PFSK-1 (cell line): Measurements from ENCODE around the gene JSRP1.

Experiments used
- FOXP2 ChIP-seq: optimal IDR thresholded peaks from 2 replicates; pipeline ENCODE3; 2011; ENCODE audit warnings: borderline replicate concordance, control low read depth, inconsistent platforms; ENCODE audit not compliant: insufficient read depth; ENCODE audit errors: extremely low read length, extremely low read depth
- POLR2AphosphoS5 ChIP-seq: IDR thresholded peaks from 2 replicates; pipeline ENCODE4 v1.6.1; 2012; ENCODE audit warnings: low read depth, mild to moderate bottlenecking, control low read depth, low read length, moderate library complexity
- REST ChIP-seq, 2 experiments: IDR thresholded peaks; 2 replicates each; pipeline versions ENCODE4 v1.6.1 to v1.8.0; 2011 to 2012; ENCODE audit warnings: low read depth in 2 of 2, low read length in 2 of 2, control low read depth in 1 of 2, inconsistent platforms in 1 of 2, mild to moderate bottlenecking in 1 of 2, moderate library complexity in 1 of 2; ENCODE audit not compliant: insufficient read depth in 1 of 2
- SIN3A ChIP-seq: IDR thresholded peaks from 2 replicates; pipeline ENCODE4 v1.6.1; 2012; ENCODE audit warnings: mild to moderate bottlenecking, low read length, moderate library complexity, borderline replicate concordance; ENCODE audit not compliant: insufficient read depth
- TAF1 ChIP-seq: IDR thresholded peaks from 2 replicates; pipeline ENCODE4 v1.6.1; 2012; ENCODE audit warnings: low read length, control low read depth, borderline replicate concordance; ENCODE audit not compliant: insufficient read depth

The JSRP1 gene

GRCh38 chr19:2282862-2283237, 26.6 kb upstream of the JSRP1 start:
- no peak for TF ChIP-seq FOXP2
- no peak for TF ChIP-seq SIN3A
- TF ChIP-seq POLR2AphosphoS5, result no peak
- TF ChIP-seq TAF1, result no peak
- no peak for TF ChIP-seq REST (IDR thresholded peaks at IDR 0.05; ENCODE audit: insufficient read depth in 1 of 2, low read depth in 2 of 2, low read length in 2 of 2)

- peak; percentile 81 for TF ChIP-seq FOXP2
- no peak for TF ChIP-seq POLR2AphosphoS5
Observed at GRCh38 chr19:2282062-2282861, 26.0 kb upstream of the JSRP1 start, which contains the start of gene PEAK3. Gene PEAK3, minus strand, starts transcription at chr19:2282175. Its CDS starts 1,244 bp downstream, at chr19:2280931.

GRCh38 chr19:2280633-2281264, 24.5 kb upstream of the JSRP1 start:
- TF ChIP-seq FOXP2 (no peak), REST (IDR thresholded peaks at IDR 0.05; ENCODE audit: insufficient read depth in 1 of 2, low read depth in 2 of 2, low read length in 2 of 2) (no peak), TAF1 (no peak), SIN3A (no peak), POLR2AphosphoS5 (no peak)

- TF ChIP-seq REST (IDR thresholded peaks at IDR 0.05; ENCODE audit: insufficient read depth in 1 of 2, low read depth in 2 of 2, low read length in 2 of 2), result no peak
- TF ChIP-seq FOXP2, result no peak
- no peak for TF ChIP-seq POLR2AphosphoS5
- TF ChIP-seq TAF1, result no peak
- no peak for TF ChIP-seq SIN3A
Observed at GRCh38 chr19:2278459-2279158, 22.4 kb upstream of the JSRP1 start.

- no peak for TF ChIP-seq FOXP2
- TF ChIP-seq SIN3A, result no peak
- TF ChIP-seq POLR2AphosphoS5, result no peak
- no peak for TF ChIP-seq TAF1
- no peak for TF ChIP-seq REST (IDR thresholded peaks at IDR 0.05; ENCODE audit: insufficient read depth in 1 of 2, low read depth in 2 of 2, low read length in 2 of 2)
Observed at GRCh38 chr19:2277138-2277537, 20.9 kb upstream of the JSRP1 start.
